HEK293T (cell line): ENCODE data around the gene PRDM9.

Experiments used
- ARNT ChIP-seq: fragments of 450-650 bp; IDR thresholded peaks from 2 replicates; pipeline ENCODE4 v1.6.1; 2017; ENCODE audit warnings: mild to moderate bottlenecking
- BHLHE40 ChIP-seq: fragments of 450-650 bp; IDR thresholded peaks from 2 replicates; pipeline ENCODE4 v1.6.1; 2016; ENCODE audit warnings: mild to moderate bottlenecking, moderate library complexity, borderline replicate concordance
- ELF4 ChIP-seq: fragments of 450-650 bp; IDR thresholded peaks from 2 replicates; pipeline ENCODE4 v1.6.1; 2017; ENCODE audit warnings: antibody characterized with exemption
- FOXA1 ChIP-seq: fragments of 450-650 bp; IDR thresholded peaks from 2 replicates; pipeline ENCODE4 v1.6.1; 2016; ENCODE audit warnings: mild to moderate bottlenecking
- FOXM1 ChIP-seq: fragments of 450-650 bp; IDR thresholded peaks from 2 replicates; pipeline ENCODE4 v1.6.1; 2017; ENCODE audit warnings: mild to moderate bottlenecking, borderline replicate concordance
- HDGF ChIP-seq: fragments of 450-650 bp; IDR thresholded peaks from 2 replicates; pipeline ENCODE4 v1.6.1; 2017; ENCODE audit warnings: antibody characterized with exemption, borderline replicate concordance
- NFRKB ChIP-seq: fragments of 450-650 bp; IDR thresholded peaks from 2 replicates; pipeline ENCODE4 v1.6.1; 2016; ENCODE audit warnings: mild to moderate bottlenecking, moderate library complexity
- TARDBP ChIP-seq: fragments of 450-650 bp; IDR thresholded peaks from 2 replicates; pipeline ENCODE4 v1.6.1; 2016
- ZNF384 ChIP-seq: fragments of 450-650 bp; IDR thresholded peaks from 2 replicates; pipeline ENCODE4 v1.6.1; 2016
- TF ChIP-seq, protein P1 (sequence below): fragments of 450-650 bp; IDR thresholded peaks from 2 replicates; pipeline ENCODE4 v1.6.1; 2016

DNA sequence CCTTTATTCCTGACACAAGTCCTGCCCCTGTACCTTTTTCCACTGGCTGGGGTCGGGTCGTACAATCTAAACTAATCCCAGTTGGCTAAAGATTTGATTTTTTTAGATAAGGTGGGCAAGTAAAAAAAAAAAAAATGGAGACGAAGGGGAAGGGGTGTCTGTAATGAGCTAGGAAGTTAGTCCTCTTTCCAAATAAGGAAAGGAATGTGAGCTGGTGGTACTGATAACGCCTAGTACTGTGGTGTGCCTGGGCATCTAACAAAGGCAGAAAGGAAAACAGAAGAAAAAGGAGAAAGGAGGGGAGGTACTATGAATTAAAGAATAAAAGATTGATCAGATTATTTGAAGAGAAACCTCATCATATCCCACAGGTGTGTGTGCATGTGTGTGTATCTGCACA is 21.3 kb downstream of the PRDM9 start:
- TF ChIP-seq HDGF (no peak), ARNT (no peak), ELF4 (no peak), NFRKB (no peak), FOXM1 (no peak), ZNF384 (no peak), FOXA1 (no peak), TARDBP (no peak), BHLHE40 (no peak)
- TF ChIP-seq, protein P1, sequence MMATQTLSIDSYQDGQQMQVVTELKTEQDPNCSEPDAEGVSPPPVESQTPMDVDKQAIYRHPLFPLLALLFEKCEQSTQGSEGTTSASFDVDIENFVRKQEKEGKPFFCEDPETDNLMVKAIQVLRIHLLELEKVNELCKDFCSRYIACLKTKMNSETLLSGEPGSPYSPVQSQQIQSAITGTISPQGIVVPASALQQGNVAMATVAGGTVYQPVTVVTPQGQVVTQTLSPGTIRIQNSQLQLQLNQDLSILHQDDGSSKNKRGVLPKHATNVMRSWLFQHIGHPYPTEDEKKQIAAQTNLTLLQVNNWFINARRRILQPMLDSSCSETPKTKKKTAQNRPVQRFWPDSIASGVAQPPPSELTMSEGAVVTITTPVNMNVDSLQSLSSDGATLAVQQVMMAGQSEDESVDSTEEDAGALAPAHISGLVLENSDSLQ: no peak
